Activated CD8-positive, alpha-beta memory T cell treated with anti-CD3 and anti-CD28 coated beads, Interleukin-2, amount 50 U/mL, for 4 hours (primary cell): ENCODE data around the gene SOX2.

Source experiments
- DNase-seq: peaks from one replicate; pipeline ENCODE4 v3.0.0-alpha.2; 2020

Gene SOX2

DNA sequence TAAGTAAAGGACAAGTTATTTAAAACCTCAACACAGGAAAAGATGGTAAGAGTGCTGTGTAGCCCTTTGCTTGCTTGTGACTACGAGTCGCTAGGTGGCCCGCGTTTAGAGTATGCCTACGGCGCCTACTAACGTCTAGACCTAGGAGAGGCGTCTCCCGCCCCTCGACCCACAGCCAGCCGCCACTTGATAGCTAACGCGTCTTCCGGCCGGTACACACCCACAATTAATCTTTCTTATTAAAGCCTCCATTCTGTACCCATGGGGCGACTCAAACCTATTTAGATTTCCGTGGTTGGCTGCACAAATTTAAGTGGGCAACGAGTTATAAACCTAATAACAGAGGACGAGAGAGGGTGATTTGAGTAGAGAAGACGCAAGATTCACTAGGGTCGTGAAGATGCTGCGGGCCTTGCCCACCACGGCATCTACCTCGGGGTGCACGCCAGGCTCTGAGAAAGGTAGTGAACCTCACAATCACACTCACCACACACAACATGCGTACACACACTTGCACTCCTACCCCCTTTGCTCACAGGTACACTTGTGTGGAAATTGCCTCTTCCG is 12.0 kb downstream of the SOX2 start:
- no peak for DNase-seq

DNA sequence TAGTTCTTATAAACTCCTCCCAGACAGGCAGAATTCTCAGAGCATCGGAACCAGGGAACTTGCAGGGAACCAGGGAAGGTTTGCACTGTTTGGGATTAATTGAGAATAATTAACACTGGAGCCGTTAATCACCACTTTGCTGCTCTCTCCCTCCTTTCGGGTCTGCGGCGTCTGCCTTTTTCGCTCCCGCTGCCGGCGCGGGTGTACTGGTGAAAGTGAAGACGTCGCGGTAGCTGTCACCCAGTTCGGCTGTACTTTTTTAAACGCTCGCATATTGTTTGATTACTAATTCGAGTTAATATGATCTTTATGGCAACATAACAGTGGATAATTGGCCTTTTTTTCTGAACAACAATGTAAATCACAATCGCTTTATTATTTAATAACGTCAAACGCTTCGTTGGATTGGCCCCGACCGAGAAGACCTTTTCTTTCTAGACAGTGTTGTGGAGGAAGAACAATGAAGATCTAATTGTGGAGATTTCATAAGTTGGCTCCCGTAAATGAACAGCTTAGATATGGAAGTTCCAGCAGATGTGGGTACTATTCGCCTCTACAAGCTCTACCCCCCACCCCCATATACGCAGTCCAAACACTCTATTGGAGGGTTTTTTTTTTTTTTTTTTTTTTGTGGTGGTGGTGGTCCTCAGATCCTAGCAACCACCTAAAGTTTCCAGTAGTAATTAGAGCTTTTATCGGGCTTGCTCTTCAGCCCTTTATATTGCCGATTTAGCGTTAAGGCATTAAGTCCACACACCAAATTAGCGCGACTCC is 12.7 kb downstream of the SOX2 start:
- no peak for DNase-seq

DNA sequence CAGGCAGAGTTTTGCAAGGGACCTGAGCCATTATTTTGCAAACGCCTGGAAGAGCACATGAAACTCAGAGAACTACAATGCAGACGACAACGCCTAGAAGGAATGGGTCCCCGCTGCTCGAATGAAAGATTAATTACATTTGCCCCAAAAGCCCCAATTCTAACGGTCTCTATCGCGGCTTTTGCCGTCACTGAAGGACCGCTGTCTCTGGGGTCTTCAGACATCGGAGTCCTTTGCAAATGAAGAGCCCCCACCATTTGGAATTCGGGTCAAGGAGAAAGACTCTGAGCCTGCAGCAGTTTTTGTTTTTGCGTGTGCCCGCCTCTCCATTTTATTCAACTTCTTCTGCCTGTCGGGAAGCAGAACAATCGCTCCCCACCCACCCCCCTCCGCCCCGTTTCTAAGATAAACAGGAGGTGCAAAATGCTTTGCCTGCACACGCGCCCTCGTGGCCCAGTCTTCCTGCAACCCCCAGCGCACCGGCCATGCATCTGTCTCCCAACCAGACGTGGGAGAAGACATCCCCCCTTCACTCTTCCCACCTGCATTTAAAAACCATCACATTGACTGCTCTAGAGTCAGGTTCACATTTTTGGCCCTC is 13.5 kb downstream of the SOX2 start:
- DNase-seq, result no peak

DNA sequence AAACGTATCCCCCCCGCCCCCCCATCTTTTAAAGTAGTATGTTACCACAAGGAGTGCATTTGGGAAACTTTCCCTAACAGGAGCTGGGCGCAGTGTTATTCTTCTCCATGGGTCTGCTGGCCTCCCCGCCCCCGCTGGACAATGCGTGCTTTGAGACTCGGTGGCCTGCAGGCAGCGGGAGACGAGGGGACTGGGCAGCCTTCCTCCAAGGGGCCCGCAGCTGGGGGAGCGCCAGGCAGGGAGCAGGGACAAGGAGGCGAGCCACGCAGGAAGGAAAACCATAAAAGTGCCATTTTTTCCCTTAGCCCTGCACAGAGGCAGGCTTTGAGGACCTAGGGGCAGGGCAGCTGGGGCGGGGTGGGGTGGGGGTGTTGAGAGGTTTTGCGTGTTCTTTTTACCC is 14.1 kb downstream of the SOX2 start:
- DNase-seq, result no peak

DNA sequence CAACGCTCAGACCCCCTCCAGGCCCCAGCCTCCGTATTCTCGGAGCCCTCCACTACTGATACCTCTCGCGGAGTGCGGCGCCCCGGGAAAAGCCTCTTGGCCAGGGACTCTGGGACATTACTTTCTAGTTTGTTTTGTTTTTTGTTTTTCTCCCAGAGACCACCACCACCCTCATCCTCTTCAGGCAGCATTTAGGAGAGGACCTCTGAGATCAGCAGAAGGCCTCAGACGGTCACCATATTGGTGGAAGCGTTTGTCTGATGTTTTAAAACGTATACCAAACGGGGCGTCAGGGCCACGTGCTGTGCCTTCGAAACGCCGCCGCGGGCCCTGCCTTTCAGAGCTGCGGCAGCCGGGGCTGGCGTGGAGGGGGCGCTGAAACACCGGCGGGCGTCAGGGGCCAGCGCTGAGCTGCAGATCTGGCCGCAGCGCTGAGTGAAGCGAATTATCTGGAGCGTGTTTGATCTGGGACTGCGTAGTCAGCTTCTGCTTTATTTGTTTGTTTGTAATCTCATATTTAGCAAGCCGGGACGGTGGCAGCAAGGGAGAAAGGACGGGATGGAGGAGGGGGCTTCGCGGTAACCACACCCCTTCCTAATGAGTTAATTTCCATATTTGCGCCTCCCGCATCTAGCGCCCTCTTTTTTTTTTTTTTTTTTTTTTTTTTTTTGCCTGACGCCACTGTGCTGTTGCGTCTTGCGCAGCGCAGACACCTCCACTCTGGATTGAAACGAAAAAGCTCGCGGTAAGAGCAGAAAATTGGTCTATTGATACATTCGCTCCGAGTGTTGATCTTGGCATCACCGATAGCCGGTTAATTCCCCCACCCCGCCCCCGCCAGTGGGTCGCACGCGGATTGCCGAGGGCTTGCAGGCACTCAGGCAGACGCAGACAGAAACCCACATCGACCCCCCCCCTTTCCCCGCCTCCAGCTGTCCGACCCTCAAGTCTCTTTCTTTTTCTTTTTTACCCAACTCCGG is 14.9 kb downstream of the SOX2 start:
- no peak for DNase-seq

DNA sequence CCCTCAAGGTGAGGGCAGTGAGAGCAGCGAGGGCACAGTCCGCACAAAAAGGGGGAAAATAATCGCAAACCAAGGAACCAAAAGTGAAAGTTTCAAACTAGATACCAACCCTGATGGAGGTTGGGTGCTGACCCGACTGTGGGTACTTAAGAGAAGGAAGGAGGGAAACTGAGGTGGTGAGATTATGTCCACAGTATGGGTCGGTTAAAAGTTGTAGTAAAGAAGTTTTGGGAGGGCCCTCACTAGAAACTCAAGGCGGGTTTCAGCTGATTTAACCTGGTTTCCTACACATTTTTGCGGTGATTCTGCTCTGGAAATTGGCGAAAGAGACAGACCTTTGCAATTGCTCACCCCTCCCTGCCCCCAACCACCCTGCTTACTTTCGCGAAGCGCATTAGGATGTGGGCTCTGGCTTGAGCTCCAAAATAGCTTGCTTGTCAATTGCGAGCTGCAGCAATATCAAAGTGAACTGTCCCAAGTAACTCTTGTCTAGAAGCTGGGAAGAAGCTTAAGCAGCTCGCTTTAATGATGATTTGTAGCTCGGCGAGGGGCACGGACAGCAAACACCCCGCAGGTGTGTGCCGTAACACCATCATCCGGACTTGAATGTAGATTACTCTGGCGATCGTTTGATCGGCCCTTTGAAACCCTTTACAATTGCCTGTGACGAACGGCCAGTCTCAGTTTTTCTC is 15.8 kb downstream of the SOX2 start:
- DNase-seq, result no peak

DNA sequence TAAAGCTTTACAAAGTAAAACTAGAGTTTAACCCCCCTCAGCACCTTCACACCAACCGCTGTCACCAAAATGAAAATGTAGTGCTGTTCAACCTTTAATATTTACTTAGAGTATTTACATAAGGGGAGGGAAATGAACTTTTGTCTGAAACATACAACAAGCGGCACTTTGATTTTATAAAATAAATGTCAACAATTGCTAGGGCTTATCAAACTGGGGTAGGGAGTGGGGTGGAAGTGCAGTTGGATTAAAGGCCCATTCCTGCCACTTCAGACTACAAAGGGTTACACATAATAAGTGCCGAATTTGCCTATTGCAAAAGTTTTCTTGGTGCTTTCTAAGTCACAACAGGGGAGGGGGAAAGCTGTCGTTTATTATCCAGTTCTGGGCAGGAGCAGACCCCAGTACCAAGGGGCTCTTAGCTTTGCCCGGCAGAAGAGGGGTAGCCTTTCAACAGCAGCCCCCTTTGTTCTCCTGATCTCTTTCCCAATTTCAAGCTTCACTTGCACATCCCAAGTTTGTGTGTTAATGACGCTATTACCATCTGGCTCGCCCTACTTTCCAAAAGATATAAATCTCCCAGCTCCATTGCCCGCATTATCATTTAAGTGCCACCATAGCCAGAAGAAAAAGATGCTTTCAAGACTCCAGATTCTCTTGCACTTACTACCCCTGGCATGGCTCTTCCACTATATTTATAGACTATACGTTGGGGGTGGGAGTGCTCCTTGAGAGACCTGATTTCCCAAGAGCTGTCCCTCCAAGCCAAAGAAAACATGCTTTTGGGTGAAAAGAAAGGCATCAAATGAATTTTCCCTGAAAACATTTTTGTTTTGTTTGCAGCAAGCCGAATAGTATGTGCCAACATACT is 17.0 kb downstream of the SOX2 start:
- DNase-seq, result no peak

DNA sequence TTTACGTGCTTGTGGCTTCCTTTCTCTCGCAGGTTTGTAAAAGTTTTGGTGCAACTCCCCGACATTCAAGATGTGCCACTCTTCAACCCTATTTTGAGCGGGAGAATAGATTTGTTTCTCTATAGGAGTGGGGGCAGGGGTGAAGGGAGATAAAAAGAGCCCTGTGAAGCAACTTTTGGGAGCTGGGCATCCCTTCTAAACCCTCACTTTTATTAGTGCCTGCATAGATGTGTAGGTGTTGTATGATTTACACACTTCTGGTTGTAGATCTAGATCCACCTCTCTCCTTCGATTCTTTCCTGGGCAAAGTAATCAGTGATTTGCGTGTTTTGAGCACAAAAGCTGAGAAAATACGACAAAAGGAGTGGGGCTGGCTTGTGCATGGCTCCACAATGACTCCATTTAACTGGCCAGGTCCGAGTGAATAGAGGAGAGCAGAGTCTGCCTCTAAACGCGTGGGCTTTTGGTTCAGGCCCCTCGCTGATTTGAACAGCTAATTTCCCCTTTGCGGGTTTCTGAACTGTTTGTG is 17.7 kb downstream of the SOX2 start:
- DNase-seq, result no peak

DNA sequence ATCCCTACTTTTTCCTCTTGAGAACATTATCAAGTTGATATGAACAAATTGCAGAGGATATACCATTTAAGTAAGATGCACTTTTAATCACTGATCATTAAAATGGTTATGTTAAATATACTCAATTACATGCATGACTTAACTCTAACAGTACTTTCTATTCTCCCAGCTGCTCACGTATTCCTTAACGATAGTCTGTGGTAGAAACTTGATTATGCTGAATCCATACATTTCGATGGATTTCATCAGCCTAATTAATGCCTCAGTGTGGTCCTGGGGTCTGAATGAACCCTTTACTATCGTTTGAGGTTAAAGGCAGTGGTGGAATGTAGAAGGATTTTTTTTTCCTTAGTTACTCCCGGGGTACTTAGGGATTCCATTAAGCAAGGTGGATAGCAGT is 18.6 kb downstream of the SOX2 start:
- no peak for DNase-seq

DNA sequence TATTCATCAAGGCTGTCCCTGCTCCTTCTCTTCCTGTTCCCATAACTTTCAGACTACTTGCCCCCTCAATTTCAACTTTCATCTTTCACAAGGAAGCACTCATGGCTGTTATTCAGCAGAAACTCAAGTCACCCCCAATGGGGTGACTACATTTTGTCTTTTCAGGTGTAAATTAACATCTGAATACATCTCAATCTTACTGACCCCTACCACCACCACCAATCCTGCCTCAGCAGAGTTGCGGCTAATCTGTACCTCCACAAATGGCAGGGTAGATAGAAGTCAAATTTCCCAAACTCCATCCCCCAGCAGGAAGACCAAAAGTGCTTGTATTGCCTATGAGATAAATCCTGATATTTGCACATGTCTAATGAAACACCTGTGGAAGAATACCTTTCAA is 19.2 kb downstream of the SOX2 start:
- no peak for DNase-seq

DNA sequence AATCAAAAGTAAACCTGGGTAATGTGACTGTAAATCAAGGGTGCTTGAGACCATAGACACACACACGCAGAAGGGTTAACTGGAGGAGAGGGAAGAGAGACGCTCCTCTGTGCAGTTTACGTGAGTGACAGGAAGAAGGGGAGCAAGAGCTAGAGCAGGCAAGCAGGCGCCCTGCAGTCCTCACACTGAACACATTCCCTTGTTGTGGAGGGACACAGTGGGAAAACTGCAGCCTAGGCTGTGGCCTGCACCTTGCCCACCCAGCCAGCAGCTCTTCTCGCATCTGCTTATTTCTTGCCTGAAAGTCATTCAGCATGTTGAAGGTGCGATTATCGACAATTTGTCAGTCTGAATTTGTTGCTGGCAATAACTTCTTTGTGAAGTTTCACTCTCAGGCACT is 24.2 kb downstream of the SOX2 start:
- no peak for DNase-seq

DNA sequence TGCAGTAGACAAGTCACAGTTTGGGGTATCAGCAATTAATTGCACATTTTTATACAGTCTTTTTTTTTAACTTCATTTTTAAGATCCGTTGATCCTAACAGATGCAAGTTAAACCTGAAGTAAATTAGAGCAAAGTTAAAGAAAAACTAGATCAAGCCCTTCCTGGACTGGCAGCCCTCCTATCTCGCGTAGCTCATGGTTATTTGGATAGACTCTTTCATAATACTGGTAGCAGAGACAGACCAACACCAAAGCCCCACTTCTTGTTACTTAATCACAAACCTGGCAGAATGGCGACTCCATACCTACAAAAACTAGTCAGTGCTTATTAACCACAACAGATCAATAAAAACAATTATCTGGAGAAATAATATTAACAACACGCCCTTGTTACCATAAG is 26.8 kb downstream of the SOX2 start:
- no peak for DNase-seq

DNA sequence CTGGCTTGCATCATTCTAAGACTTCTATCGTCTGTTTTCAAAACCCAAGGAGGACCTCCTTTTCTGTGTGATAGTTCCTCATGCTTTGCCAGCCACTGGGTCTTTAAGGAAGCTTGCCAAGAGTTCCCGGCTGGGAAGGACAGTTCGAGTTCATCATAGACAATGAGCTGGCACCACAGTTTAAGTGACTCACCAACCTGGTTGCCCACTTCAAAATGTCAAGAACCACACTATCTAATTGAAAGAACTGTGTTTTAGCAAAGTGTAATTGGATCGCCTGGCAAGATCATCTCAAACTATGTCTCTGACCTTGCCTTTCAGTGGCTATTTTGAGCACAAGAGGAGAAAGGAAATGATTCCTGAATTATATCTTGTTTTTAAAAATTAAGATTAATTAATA is 27.9 kb downstream of the SOX2 start:
- no peak for DNase-seq

DNA sequence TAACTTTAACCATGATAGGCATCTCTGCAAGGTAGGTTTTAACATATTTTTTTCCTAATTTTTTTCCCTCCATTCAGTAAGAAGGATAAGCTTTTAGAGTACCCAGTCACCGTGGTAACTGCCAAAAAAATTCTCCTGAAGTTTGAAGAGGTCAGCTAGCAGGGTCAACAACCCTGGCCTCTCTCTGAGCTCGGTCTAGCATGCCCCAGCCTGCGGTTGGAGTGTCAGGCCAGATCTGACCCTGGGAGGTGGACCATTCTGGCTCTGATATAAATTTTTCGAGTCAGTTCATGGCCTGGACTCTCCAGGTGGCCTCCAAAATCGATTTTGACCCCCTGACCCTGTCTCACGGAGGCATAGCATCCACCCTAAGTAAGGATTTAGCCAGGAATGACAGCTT is 29.7 kb downstream of the SOX2 start:
- DNase-seq, result no peak

DNA sequence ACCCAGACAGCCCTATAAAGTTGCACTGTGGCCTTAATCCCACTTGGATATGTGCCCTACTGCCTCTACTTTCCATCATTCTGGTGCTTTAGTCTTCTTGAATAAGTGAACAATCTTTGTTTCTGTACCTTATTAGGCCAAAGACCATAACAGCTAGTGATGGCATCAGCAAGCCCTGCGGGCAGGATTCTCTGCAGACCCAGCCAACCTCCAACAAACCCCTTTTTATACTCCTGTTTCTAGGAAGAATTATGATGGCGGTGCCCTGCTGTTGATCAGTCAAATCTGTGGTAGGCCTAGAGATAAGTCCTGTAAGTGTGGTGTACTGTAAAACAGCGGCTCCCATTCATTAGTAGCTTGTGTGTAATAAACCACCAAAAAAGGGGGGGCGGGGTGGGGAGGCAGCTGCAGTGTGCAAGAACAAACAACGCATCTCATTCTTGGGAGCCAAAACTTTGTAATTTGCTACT is 40.5 kb downstream of the SOX2 start:
- DNase-seq, result no peak

DNA sequence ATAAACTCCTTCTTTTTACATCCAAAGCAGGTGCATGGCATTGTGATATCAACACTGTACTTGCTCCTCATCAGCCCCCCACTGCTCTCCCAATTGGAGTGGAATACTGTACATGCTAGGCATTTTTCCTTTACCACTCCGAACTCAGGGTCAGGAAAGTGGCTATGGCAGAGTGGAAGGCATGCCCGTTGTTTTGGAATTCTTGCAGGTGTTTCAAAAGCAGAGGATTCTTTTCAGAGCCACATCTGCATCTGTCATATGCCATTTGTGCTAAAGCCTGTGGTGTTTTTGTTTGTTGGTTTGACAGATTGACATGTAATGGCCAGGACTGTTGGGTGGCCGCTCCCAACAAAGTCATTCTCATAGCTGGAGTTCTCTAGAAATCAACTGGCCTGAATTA is 41.7 kb downstream of the SOX2 start:
- no peak for DNase-seq

DNA sequence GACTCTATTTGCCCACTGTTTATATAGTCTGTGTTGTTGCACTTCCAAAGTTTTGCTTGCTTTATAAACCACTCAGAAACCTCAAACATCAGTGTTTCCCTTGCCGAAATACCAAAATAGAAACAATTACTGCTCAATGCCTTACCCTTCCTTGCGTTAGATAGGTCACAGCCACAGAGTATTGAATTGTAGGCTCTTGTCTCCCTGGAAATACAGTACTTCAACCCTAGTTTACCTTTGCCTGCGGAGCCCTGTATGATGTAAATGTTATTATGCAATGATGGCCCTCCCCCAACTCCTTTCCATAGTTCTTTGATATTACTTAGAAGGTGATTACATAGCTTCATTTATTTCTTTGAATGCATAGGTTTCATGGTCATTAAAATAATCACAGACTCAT is 44.2 kb downstream of the SOX2 start:
- no peak for DNase-seq

DNA sequence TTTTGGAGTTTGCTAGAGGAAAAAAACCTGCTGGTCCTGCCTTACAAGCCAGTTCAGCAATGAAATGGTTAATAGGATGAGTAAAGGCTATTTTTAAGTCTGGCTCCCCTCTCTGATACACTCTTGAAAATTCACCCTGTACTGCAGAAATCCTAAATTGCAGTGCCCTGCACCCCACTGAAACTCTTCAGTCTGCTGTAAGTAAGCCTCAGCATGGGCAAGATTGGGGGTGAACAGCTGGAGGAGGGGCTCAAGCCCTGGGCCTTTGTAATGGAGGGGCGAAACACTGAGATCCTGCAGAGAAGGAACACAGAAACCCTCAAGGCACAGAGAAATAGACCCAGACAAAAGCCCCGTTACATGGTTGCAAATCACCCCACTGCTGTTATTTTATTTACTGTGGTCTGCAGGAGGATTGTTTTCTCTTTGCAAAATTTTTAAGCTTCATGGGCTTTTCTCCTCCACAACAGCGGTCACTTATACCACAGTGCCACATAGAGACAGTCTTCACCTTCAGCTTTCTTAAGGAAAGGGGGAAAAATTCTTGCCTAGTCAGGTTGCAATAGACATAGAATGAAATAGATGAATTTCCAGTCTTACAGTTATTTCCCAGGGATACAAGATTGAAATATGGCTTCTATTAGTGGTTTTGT is 45.0 kb downstream of the SOX2 start:
- DNase-seq, result no peak

DNA sequence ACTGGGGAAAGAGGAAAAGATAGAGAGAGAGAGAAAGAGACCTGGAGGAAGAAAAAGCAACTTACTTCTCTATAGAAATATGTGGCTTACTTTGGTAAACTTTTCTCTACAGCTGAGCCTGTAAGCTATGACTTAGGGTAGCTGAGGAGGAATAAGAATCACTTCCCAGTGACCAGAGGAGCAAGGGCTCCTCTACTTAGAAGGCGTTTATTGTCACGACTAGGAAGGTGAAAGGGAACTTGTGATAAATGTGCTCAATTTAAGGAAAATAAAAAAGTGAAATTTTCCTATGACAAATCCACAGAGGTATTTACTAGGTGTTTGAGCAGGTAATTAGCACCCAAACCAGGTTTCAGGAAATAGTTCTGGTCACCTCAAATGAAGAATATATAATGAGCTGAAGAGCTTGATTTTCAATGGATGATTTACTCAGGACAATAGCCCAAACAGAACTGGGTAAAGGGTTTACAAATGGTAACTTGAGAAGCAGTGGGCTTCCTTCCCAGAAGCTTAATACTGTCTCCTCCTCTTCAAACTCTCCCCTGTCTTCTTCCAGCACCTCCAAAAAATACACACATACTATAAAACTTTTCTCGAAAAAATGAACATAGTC is 46.1 kb downstream of the SOX2 start:
- DNase-seq, result no peak

DNA sequence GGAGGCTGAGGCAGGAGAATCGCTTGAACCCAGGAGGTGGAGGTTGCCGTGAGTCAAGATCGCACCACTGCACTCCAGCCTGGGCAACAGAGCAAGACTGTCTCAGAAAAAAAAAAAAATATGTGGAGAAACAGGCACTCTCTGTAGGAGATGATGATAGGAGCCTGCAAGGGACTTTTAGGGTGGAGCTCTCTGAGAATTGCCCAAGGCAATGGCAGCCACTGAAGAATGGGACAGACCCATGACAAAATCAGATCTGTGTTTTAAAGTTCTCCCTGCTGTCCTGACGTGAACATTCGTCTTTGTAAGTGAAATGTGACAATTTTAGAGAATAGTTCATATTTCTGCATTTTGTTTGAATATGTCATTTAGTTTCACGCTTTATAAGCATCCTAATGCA is 50.2 kb downstream of the SOX2 start:
- no peak for DNase-seq
